Measurements from ENCODE around the gene CMC4. TPM values are rescaled to one million over a fixed set of nuclear protein-coding genes. Genes with fewer than 3 reads are reported as not detected.

CMC4 gene
- total RNA-seq, 1 experiment from 2014 or later, result 15.8 TPM

GRCh38 chrX:155061760-155062159 is 9.2 kb downstream of the CMC4 start:
- Histone ChIP-seq H3K79me2 (ENCODE audit: low read depth) (peaks cover 12% of the 10 kb centered on the region), H3K4me2 (no peak overlapping the region), H3K4me3 (no peak overlapping the region), H3K27me3 (ENCODE audit: insufficient read depth, low read depth) (no peaks in the 10 kb centered on the region), H3K9me3 (ENCODE audit: insufficient read depth, low read depth) (no peaks in the 10 kb centered on the region), H3K36me3 (ENCODE audit: low read depth) (no peaks in the 10 kb centered on the region), H3K9me2 (ENCODE audit: insufficient read depth) (no peaks in the 10 kb centered on the region), H2AFZ (no peak overlapping the region), H4K20me1 (ENCODE audit: insufficient read depth) (no peaks in the 10 kb centered on the region), H3F3A (ENCODE audit: insufficient read depth, low read depth) (peaks cover 18% of the 10 kb centered on the region), H3K4me1 (replicated peaks; ENCODE audit: insufficient read depth) (peaks cover 27% of the 10 kb centered on the region), H3K27ac (no peak overlapping the region)
- TF ChIP-seq EZH2 (IDR thresholded peaks at IDR 0.05; ENCODE audit: low read depth) (no peak), CTCF (conservative IDR thresholded peaks at IDR 0.05) (no peak)
- intact Hi-C loops (cut with micrococcal nuclease; ENCODE audit: unreplicated experiment), result no loop called here
- CTCF ChIA-PET, result no interaction called here
- DNase-seq, result no peak
- POLR2A ChIA-PET (ENCODE audit: unreplicated experiment), result interaction anchor here (0.6 kb wide), 1 partner anchor 8 kb away, joined by 4 read pairs; no protein-coding TSS in a partner anchor
- BruUV-seq (replicated peaks), result no TSS peak

- Histone ChIP-seq H3K9me3 (ENCODE audit: insufficient read depth, low read depth) (no peaks in the 10 kb centered on the region), H3K79me2 (ENCODE audit: low read depth) (no peaks in the 10 kb centered on the region), H3K27me3 (ENCODE audit: insufficient read depth, low read depth) (no peaks in the 10 kb centered on the region), H4K20me1 (ENCODE audit: insufficient read depth) (no peaks in the 10 kb centered on the region), H2AFZ (no peak overlapping the region), H3K4me3 (no peak overlapping the region), H3K9me2 (ENCODE audit: insufficient read depth) (no peaks in the 10 kb centered on the region), H3K27ac (no peak overlapping the region), H3K4me1 (replicated peaks; ENCODE audit: insufficient read depth) (no peaks in the 10 kb centered on the region), H3K36me3 (ENCODE audit: low read depth) (no peaks in the 10 kb centered on the region), H3K4me2 (no peak overlapping the region), H3F3A (ENCODE audit: insufficient read depth, low read depth) (no peaks in the 10 kb centered on the region)
- intact Hi-C loops (cut with micrococcal nuclease; ENCODE audit: unreplicated experiment), result loop anchor here (1.0 to 2.0 kb wide), 2 partner anchors 76 to 138 kb away; no protein-coding TSS in a partner anchor
- peak in 1 of 2 experiments; percentile 66 for DNase-seq
- no TSS peak for BruUV-seq (replicated peaks)
- TF ChIP-seq CTCF (conservative IDR thresholded peaks at IDR 0.05) (peak; percentile 78), EZH2 (IDR thresholded peaks at IDR 0.05; ENCODE audit: low read depth) (no peak)
- POLR2A ChIA-PET (ENCODE audit: unreplicated experiment), result no interaction called here
- CTCF ChIA-PET, result interaction anchor here (0.5 kb wide), 1 partner anchor 162 kb away, joined by 3 read pairs; no protein-coding TSS in a partner anchor
Measured at GRCh38 chrX:155056877-155057792, 13.8 kb downstream of the CMC4 start.

DNA sequence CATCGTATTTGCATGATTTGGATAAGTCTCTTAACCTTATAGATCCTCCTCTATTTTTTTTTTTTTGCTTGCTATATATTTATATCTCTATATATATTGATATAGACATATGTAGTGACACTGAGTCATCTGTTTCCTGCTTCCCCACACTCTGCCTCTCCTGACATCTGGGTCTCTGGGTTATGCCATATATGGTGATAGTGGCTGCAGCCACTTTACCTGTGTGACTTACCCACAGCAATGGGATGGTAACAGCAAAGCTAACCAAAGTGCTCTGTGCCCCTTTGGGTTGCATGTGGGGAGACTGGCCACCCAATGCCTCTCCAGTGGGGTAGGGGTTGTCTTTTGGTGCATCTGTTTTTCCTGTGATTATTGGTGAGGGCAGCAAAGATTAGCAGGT is 14.5 kb downstream of the CMC4 start:
- intact Hi-C loops (cut with micrococcal nuclease; ENCODE audit: unreplicated experiment), result loop anchor here (2.0 kb wide), 1 partner anchor 138 kb away; no protein-coding TSS in a partner anchor
- Histone ChIP-seq H3K27ac (no peak overlapping the region), H3F3A (ENCODE audit: insufficient read depth, low read depth) (no peaks in the 10 kb centered on the region), H2AFZ (no peak overlapping the region), H3K9me2 (ENCODE audit: insufficient read depth) (no peaks in the 10 kb centered on the region), H3K4me2 (no peak overlapping the region), H3K4me3 (no peak overlapping the region), H3K4me1 (replicated peaks; ENCODE audit: insufficient read depth) (no peaks in the 10 kb centered on the region), H4K20me1 (ENCODE audit: insufficient read depth) (no peaks in the 10 kb centered on the region), H3K27me3 (ENCODE audit: insufficient read depth, low read depth) (no peaks in the 10 kb centered on the region), H3K9me3 (ENCODE audit: insufficient read depth, low read depth) (no peaks in the 10 kb centered on the region), H3K36me3 (ENCODE audit: low read depth) (no peaks in the 10 kb centered on the region), H3K79me2 (ENCODE audit: low read depth) (no peaks in the 10 kb centered on the region)
- DNase-seq, result no peak
- no peak for TF ChIP-seq EZH2 (IDR thresholded peaks at IDR 0.05; ENCODE audit: low read depth)
- no peak for TF ChIP-seq CTCF (conservative IDR thresholded peaks at IDR 0.05)
- ChIA-PET POLR2A (ENCODE audit: unreplicated experiment) (no interaction called here), CTCF (interaction anchor here (0.5 kb wide), 1 partner anchor 163 kb away, joined by 3 read pairs; no protein-coding TSS in a partner anchor)
- no TSS peak for BruUV-seq (replicated peaks)
